GM19351 (cell line): ENCODE data around the gene SFT2D3.
A peak's percentile ranks its signal among the peaks of the same experiment; 100 is the strongest.

ENCODE experiments used
- ATAC-seq: cut with Tn5 transposase; IDR thresholded peaks from one replicate; pipeline ENCODE4 v1.9.1; 2021; ENCODE audit warnings: mild to moderate bottlenecking, moderate library complexity; ENCODE audit not compliant: unreplicated experiment

Gene SFT2D3

GRCh38 chr2:127737892-127738291, 36.6 kb downstream of the SFT2D3 start:
- ATAC-seq: no peak

- ATAC-seq: no peak
Measured at GRCh38 chr2:127739800-127740199, 38.5 kb downstream of the SFT2D3 start.

- ATAC-seq: no peak
Measured at GRCh38 chr2:127740665-127741288, 39.5 kb downstream of the SFT2D3 start.

GRCh38 chr2:127743477-127744026, 42.3 kb downstream of the SFT2D3 start:
- no peak for ATAC-seq

- no peak for ATAC-seq
Measured at GRCh38 chr2:127747621-127748020, 46.3 kb downstream of the SFT2D3 start.

GRCh38 chr2:127749537-127749936, 48.2 kb downstream of the SFT2D3 start:
- ATAC-seq: peak; percentile 99

GRCh38 chr2:127753374-127753773, 52.1 kb downstream of the SFT2D3 start:
- no peak for ATAC-seq

GRCh38 chr2:127754186-127754585, 52.9 kb downstream of the SFT2D3 start:
- no peak for ATAC-seq
